Measurements from ENCODE around the gene DHX9. TPM values are rescaled to one million over a fixed set of nuclear protein-coding genes. Genes with fewer than 3 reads are reported as not detected.
"Not testable (repeated sequence)": the region's sequence is repeated elsewhere in the genome, so short reads cannot be mapped to it uniquely, and the experiment has no call there.

Gene DHX9
- total RNA-seq, 4 donors from 2014 or later, result 79.5 to 104 (median 91.8) TPM

- peak overlapping the region in 1 of 4 donors; percentile 38 for H3K27ac ChIP-seq
- H3K4me3 ChIP-seq, result no peak overlapping the region
- H3K9me3 ChIP-seq, result no peaks in the 10 kb centered on the region
- TF ChIP-seq POLR2AphosphoS5 (IDR thresholded peaks at IDR 0.05) (peak; percentile 43), CTCF (IDR thresholded peaks at IDR 0.05) (no peak)
- WGBS, 2 donors (ENCODE audit: low coverage in 1 of 2), result 47 to 70% methylated on average over 6 of the region's 7 CpGs
- ATAC-seq, result no peak
- H3K27me3 ChIP-seq, result no peaks in the 10 kb centered on the region
- peaks cover 0 to 25% (median 0%) of the 10 kb centered on the region in 3 donors for H3K4me1 ChIP-seq
- H3K36me3 ChIP-seq, result peaks cover 7 to 58% of the 10 kb centered on the region in 2 donors
These were observed 49.8 kb downstream of the DHX9 start for GRCh38 chr1:182888736-182889531.

DNA sequence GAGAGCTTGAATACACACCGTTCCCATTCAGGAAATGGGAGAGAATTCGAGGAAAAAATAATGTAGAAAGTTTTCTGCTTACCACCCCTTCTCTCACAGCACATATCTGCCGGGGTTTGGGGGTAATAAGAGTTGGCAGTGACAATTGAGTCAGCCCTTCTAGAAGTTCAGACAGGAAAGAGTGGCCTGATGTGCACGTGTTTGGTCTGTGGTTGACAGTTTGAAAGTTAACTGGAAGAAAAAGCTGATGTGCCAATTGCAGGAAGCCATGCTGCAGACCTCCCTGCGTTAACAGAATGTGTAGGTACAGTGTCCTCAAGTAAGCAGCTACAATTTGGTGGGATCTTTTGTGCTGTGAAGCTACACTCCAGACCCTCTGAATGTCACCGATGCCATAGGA lies 50.9 kb downstream of the DHX9 start:
- Histone ChIP-seq H3K4me1 (peaks cover 0 to 25% (median 0%) of the 10 kb centered on the region in 3 donors), H3K4me3 (no peak overlapping the region), H3K27ac (peak overlapping the region in 1 of 4 donors; percentile 21), H3K27me3 (no peaks in the 10 kb centered on the region), H3K36me3 (peaks cover under 1 to 47% of the 10 kb centered on the region in 2 donors), H3K9me3 (no peaks in the 10 kb centered on the region)
- 55 to 69% methylated on average over 5 to 6 of the region's 6 CpGs for WGBS, 2 donors (ENCODE audit: low coverage in 1 of 2)
- TF ChIP-seq CTCF (IDR thresholded peaks at IDR 0.05), result no peak
- no peak for ATAC-seq

GRCh38 chr1:182890927-182891610 lies 51.9 kb downstream of the DHX9 start:
- no peaks in the 10 kb centered on the region for H3K27me3 ChIP-seq
- no peak for TF ChIP-seq POLR2A (IDR thresholded peaks at IDR 0.05)
- no peak for TF ChIP-seq POLR2AphosphoS5 (IDR thresholded peaks at IDR 0.05)
- TF ChIP-seq CTCF (IDR thresholded peaks at IDR 0.05), result no peak
- TF ChIP-seq EP300 (IDR thresholded peaks at IDR 0.05), result no peak
- ATAC-seq, result no peak
- WGBS, 2 donors (ENCODE audit: low coverage in 1 of 2), result 87 to 96% methylated on average over 6 to 9 of the region's 9 CpGs
- H3K27ac ChIP-seq, result no peak overlapping the region
- no peaks in the 10 kb centered on the region for H3K9me3 ChIP-seq
- H3K4me1 ChIP-seq, result peaks cover 0 to 25% (median 0%) of the 10 kb centered on the region in 3 donors
- peaks cover 0 to 36% of the 10 kb centered on the region in 2 donors for H3K36me3 ChIP-seq
- H3K4me3 ChIP-seq, result no peak overlapping the region

DNA sequence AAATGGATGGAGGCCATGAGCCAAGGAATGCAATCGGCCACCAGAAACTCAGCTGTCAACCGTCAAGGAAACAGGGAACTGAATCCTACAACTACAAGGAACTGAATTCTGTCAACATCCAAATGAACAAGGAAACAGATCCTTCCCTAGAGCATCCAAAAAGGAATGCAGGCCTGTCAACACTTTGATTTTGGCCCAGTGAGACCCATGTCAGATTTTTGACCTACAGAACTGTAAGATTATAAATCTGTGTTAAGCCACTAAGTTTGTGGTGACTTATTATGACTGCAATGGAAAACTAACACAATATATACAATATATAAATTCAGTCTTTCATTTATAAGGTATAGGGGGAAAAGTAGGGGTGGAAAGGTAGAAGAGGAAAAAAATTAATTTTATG lies 58.5 kb downstream of the DHX9 start:
- Histone ChIP-seq H3K27ac (no peak overlapping the region), H3K36me3 (no peaks in the 10 kb centered on the region), H3K4me3 (no peak overlapping the region), H3K9me3 (no peaks in the 10 kb centered on the region), H3K4me1 (no peaks in the 10 kb centered on the region), H3K27me3 (no peaks in the 10 kb centered on the region)
- WGBS, 2 donors (ENCODE audit: low coverage in 1 of 2), result 58 to 70% methylated on average over 2 of the region's 2 CpGs
- ATAC-seq, result no peak
- TF ChIP-seq POLR2AphosphoS5 (IDR thresholded peaks at IDR 0.05) (no peak), EP300 (IDR thresholded peaks at IDR 0.05) (no peak), POLR2A (IDR thresholded peaks at IDR 0.05) (no peak), CTCF (IDR thresholded peaks at IDR 0.05) (no peak)

DNA sequence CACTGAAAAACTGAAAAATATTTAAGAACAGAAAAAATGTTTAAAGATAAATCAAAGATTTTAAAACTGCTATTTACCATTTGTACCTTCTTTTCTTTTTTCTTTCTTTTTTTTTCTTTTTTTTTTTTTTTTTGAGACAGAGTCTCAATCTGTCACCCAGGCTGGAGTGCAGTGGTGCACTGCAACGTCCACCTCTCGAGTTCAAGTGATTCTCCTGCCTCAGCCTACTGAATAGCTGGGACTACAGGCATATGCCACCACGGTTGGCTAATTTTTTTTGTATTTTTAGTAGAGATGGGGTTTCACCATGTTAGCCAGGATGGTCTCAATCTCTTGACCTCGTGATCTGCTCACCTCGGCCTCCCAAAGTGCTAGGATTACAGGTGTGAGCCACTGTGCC lies 62.8 kb downstream of the DHX9 start:
- H3K27ac ChIP-seq, H3K4me1 ChIP-seq, H3K36me3 ChIP-seq, H3K4me3 ChIP-seq, H3K9me3 ChIP-seq, H3K27me3 ChIP-seq, ATAC-seq: not testable (repeated sequence)
- WGBS, 2 donors (ENCODE audit: low coverage in 1 of 2), result 90 to 91% methylated on average over 4 to 5 of the region's 5 CpGs
